Left ventricle myocardium inferior (tissue), 1 donor: ENCODE data around the gene HUS1. TPM values are rescaled to one million over a fixed set of nuclear protein-coding genes. Genes with fewer than 3 reads are reported as not detected.

Experiments used
- DNase-seq: peaks from one replicate; pipeline ENCODE4 v3.0.0-alpha.2; 2020
- H3K27ac ChIP-seq: fragments of 200-600 bp; replicated peaks from 2 replicates; pipeline ENCODE4 v1.8.0; 2021
- H3K27me3 ChIP-seq: fragments of 200-600 bp; 2 replicates; pipeline ENCODE4 v1.8.0; 2021; ENCODE audit warnings: low read depth
- H3K36me3 ChIP-seq: fragments of 200-600 bp; 2 replicates; pipeline ENCODE4 v1.8.0; 2021
- H3K4me1 ChIP-seq: fragments of 200-600 bp; 2 replicates; pipeline ENCODE4 v1.8.0; 2021
- H3K4me3 ChIP-seq: fragments of 200-600 bp; 2 replicates; pipeline ENCODE4 v1.8.0; 2021; ENCODE audit warnings: mild to moderate bottlenecking, moderate library complexity
- H3K9me3 ChIP-seq: fragments of 200-600 bp; replicated peaks from 2 replicates; pipeline ENCODE4 v1.8.0; 2021
- intact Hi-C: fragments of 100-400 bp; cut with micrococcal nuclease; formaldehyde crosslinking; loops from one replicate; pipeline ENCODE4 v1.11.0; 2022
- total RNA-seq: library from RNA; stranded (reverse); fragmentation: NEBNext Ultra II Directional; extraction: Animal tissue kit (Norgen Biotek cat#: 25700); gene quantifications from one replicate; pipeline ENCODE4 v1.2.1, GENCODE V29; 2021
- TF ChIP-seq, protein P1 (sequence below): fragments of 200-600 bp; IDR thresholded peaks from 2 replicates; pipeline ENCODE4 v1.8.0; 2021; ENCODE audit warnings: antibody characterized with exemption, mild to moderate bottlenecking, borderline replicate concordance
- donor health status: DM: no; HTN: yes; CAD: no; lungs with severe emphysema.

Gene HUS1
- total RNA-seq, 1 donor from 2014 or later, result 26.4 TPM

DNA sequence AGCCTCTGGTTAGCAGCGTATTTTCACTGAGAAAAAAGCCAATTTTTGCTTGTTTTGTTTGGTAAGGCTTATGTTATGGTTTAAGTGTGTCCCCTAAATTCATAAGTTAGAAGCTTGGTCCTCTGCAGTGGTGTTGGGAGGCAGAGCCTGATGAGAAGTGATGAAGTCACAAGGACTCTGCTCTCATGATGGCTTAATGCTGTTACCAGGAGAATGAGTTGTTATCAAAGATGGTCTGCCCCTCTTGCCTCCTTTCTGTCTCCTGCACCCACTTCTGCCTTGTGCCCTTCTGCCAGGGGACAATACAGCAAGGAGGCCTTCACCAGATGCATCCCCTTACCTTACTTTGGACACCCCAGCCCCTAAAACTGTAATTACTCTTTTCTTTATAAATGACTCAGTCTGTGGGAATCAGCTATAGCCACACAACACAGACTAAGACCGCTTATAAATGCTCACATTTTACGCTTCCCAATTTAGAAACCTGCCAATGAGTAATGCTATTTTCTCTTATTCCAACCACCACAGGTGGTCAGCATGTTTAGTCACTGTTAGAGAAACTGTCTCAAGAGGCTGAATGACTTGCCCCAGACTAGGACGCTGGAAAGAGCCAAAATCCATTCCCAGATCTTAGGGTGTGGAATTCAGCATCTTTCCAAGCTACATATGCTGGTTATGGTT, 25.0 kb downstream of the HUS1 start:
- DNase-seq, result no peak
- Histone ChIP-seq H3K4me3 (no peak overlapping the region), H3K9me3 (no peaks in the 10 kb centered on the region), H3K36me3 (peaks cover 30% of the 10 kb centered on the region), H3K4me1 (peaks cover 34% of the 10 kb centered on the region), H3K27ac (no peak overlapping the region), H3K27me3 (no peaks in the 10 kb centered on the region)
- TF ChIP-seq, protein P1, sequence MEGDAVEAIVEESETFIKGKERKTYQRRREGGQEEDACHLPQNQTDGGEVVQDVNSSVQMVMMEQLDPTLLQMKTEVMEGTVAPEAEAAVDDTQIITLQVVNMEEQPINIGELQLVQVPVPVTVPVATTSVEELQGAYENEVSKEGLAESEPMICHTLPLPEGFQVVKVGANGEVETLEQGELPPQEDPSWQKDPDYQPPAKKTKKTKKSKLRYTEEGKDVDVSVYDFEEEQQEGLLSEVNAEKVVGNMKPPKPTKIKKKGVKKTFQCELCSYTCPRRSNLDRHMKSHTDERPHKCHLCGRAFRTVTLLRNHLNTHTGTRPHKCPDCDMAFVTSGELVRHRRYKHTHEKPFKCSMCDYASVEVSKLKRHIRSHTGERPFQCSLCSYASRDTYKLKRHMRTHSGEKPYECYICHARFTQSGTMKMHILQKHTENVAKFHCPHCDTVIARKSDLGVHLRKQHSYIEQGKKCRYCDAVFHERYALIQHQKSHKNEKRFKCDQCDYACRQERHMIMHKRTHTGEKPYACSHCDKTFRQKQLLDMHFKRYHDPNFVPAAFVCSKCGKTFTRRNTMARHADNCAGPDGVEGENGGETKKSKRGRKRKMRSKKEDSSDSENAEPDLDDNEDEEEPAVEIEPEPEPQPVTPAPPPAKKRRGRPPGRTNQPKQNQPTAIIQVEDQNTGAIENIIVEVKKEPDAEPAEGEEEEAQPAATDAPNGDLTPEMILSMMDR, result no peak
- intact Hi-C loops, result no loop called here

GRCh38 chr7:47953822-47954221, 25.6 kb downstream of the HUS1 start:
- no peak overlapping the region for H3K27ac ChIP-seq
- peaks cover 40% of the 10 kb centered on the region for H3K4me1 ChIP-seq
- no peak for DNase-seq
- H3K4me3 ChIP-seq, result no peak overlapping the region
- peaks cover 30% of the 10 kb centered on the region for H3K36me3 ChIP-seq
- H3K27me3 ChIP-seq, result no peaks in the 10 kb centered on the region
- intact Hi-C loops, result no loop called here
- no peaks in the 10 kb centered on the region for H3K9me3 ChIP-seq
- TF ChIP-seq, protein P1, result no peak

- H3K27ac ChIP-seq, result peak overlapping the region; percentile 93
- H3K36me3 ChIP-seq, result peaks cover 20% of the 10 kb centered on the region
- H3K27me3 ChIP-seq, result no peaks in the 10 kb centered on the region
- H3K4me1 ChIP-seq, result peaks cover 51% of the 10 kb centered on the region
- H3K4me3 ChIP-seq, result no peak overlapping the region
- TF ChIP-seq, protein P1, result no peak
- no peaks in the 10 kb centered on the region for H3K9me3 ChIP-seq
- no peak for DNase-seq
- intact Hi-C loops, result no loop called here
These were observed 27.2 kb downstream of the HUS1 start for GRCh38 chr7:47952224-47952623.

DNA sequence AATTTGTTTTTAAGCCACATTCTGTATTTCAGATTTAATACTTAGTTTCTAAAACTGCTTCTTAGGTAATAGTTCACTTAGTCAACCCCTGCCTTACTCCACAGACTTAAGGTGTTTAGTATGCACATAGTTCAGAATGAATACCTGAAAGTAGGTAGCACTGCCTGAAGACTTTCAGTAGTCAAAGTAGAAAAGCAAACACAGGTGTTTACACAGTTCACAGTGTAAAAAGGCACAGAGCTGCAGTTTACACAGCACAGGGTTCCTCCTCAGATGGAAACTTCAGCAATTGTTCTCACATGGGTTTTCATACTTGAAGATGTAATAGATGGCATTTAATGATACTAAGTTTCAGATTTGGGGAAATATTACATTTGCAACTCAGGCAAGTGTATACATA, 28.0 kb downstream of the HUS1 start:
- intact Hi-C loops, result no loop called here
- Histone ChIP-seq H3K4me1 (peaks cover 52% of the 10 kb centered on the region), H3K9me3 (no peaks in the 10 kb centered on the region), H3K27ac (peak overlapping the region; percentile 93), H3K4me3 (no peak overlapping the region), H3K36me3 (peaks cover 17% of the 10 kb centered on the region), H3K27me3 (no peaks in the 10 kb centered on the region)
- no peak for DNase-seq
- TF ChIP-seq, protein P1, result no peak

GRCh38 chr7:47950714-47951113, 28.7 kb downstream of the HUS1 start:
- Histone ChIP-seq H3K4me1 (peaks cover 54% of the 10 kb centered on the region), H3K9me3 (no peaks in the 10 kb centered on the region), H3K27ac (peak overlapping the region; percentile 93), H3K27me3 (no peaks in the 10 kb centered on the region), H3K4me3 (no peak overlapping the region), H3K36me3 (peaks cover 17% of the 10 kb centered on the region)
- intact Hi-C loops, result no loop called here
- DNase-seq, result peak; percentile 60
- TF ChIP-seq, protein P1, result peak; percentile 44
